IPS-15b (cell line): ENCODE results near the gene PRRC2B.
A peak's percentile ranks its signal among the peaks of the same experiment; 100 is the strongest.
"Not testable (repeated sequence)": the region's sequence is repeated elsewhere in the genome, so short reads cannot be mapped to it uniquely, and the experiment has no call there.

Experiments
- H3K27me3 ChIP-seq: one replicate; pipeline ENCODE4 v1.6.1; 2013; ENCODE audit warnings: low read length; ENCODE audit not compliant: control insufficient read depth, insufficient read depth
- H3K36me3 ChIP-seq: one replicate; pipeline ENCODE4 v1.6.1; 2013; ENCODE audit warnings: low read length; ENCODE audit not compliant: control insufficient read depth, insufficient read depth
- H3K4me1 ChIP-seq: one replicate; pipeline ENCODE4 v1.6.1; 2013; ENCODE audit warnings: mild to moderate bottlenecking, low read length; ENCODE audit not compliant: control insufficient read depth, insufficient read depth
- H3K4me3 ChIP-seq: one replicate; pipeline ENCODE4 v1.5.1; 2013; ENCODE audit warnings: low read depth, low read length
- H3K9ac ChIP-seq: one replicate; pipeline ENCODE4 v1.6.1; 2013; ENCODE audit warnings: low read depth, mild to moderate bottlenecking, low read length
- H3K9me3 ChIP-seq: one replicate; pipeline ENCODE4 v1.6.1; 2013; ENCODE audit warnings: mild to moderate bottlenecking, low read length; ENCODE audit not compliant: control insufficient read depth, insufficient read depth

Gene PRRC2B

DNA sequence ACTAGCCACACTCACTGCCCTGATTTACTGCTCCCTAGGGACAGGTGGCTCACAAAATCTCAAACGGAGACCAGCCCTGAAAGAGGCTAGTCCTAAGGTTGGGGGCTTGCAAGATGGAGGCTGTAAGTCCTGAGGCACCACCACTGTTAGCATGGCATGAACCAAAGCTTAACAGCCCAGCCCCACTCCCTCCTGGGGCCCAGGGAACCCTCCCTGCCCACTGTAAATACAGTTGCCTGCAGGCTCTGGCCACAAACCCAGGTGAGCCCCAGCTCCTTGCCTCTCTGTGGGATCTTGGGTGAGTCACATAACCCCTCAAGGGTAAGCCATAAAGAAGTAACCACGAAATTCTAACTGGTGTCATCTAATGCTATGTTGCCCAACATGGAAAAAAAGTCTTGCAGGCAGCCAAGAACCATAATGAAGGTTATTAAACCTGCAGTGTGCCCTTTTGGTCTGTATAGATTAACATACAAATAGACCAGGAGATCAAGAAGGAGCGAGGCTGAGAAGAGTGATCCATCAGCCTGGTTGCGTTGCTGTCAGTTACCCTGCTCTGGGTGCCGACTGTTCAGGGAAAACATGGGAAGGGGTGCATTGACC, 107.2 kb downstream of the PRRC2B start:
- peaks cover 42% of the 10 kb centered on the region for H3K36me3 ChIP-seq
- H3K9ac ChIP-seq, result no peak overlapping the region

GRCh38 chr9:131502781-131503625, 109.1 kb downstream of the PRRC2B start, which contains the start of gene POMT1:
POMT1 (plus strand) TSS chr9:131502918; CDS start chr9:131504219, 1,301 bp downstream.
- H3K27me3 ChIP-seq, result no peaks in the 10 kb centered on the region
- peaks cover 30% of the 10 kb centered on the region for H3K36me3 ChIP-seq
- H3K4me1 ChIP-seq, result no peaks in the 10 kb centered on the region
- H3K4me3 ChIP-seq, result peak within 1 kb of the TSS; percentile 91
- H3K9ac ChIP-seq, result peak within 1 kb of the TSS; percentile 80
- H3K9me3 ChIP-seq, result no peaks in the 10 kb centered on the region

More for the DNA sequence above, 107.2 kb downstream of the PRRC2B start:
- Histone ChIP-seq H3K4me3 (no peak overlapping the region), H3K9me3 (no peaks in the 10 kb centered on the region), H3K27me3 (no peaks in the 10 kb centered on the region), H3K4me1 (no peaks in the 10 kb centered on the region)

- no peaks in the 10 kb centered on the region for H3K4me1 ChIP-seq
- H3K27me3 ChIP-seq, result no peaks in the 10 kb centered on the region
- H3K36me3 ChIP-seq, result peaks cover 22% of the 10 kb centered on the region
- H3K4me3 ChIP-seq, result peak overlapping the region; percentile 91
- H3K9me3 ChIP-seq, result no peaks in the 10 kb centered on the region
- H3K9ac ChIP-seq, result peak overlapping the region; percentile 80
These were observed 110.0 kb downstream of the PRRC2B start for GRCh38 chr9:131503626-131504465.

- H3K9ac ChIP-seq, result no peak overlapping the region
- no peaks in the 10 kb centered on the region for H3K9me3 ChIP-seq
These were observed 111.1 kb downstream of the PRRC2B start for GRCh38 chr9:131505012-131505411.

DNA sequence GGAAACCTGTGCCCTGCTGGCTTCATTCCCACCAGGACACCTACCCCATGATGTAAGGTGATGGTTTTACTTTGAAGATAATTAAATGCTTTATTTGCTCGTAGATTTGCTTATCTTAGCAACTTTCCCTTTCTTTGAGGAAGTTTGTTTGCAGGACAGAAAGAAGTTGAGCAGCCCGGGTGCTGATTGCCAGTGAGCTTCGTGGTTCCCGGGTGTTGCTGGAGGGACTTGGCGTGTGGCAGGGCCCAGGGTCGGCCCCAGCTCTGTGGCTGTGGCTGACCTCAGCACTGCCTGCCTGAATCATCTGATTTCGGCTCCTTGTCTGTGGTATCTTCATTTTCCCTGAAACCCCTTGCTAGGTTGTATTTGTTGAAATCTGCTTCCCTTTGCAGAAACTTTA, 117.5 kb downstream of the PRRC2B start:
- no peaks in the 10 kb centered on the region for H3K9me3 ChIP-seq
- H3K36me3 ChIP-seq, result peaks cover 60% of the 10 kb centered on the region
- no peak overlapping the region for H3K4me3 ChIP-seq
- H3K9ac ChIP-seq, result no peak overlapping the region
- H3K27me3 ChIP-seq, result no peaks in the 10 kb centered on the region
- no peaks in the 10 kb centered on the region for H3K4me1 ChIP-seq

More at GRCh38 chr9:131505012-131505411, 111.1 kb downstream of the PRRC2B start:
- H3K36me3 ChIP-seq, result peaks cover 17% of the 10 kb centered on the region
- no peak overlapping the region for H3K4me3 ChIP-seq
- H3K27me3 ChIP-seq, result no peaks in the 10 kb centered on the region
- H3K4me1 ChIP-seq, result no peaks in the 10 kb centered on the region

DNA sequence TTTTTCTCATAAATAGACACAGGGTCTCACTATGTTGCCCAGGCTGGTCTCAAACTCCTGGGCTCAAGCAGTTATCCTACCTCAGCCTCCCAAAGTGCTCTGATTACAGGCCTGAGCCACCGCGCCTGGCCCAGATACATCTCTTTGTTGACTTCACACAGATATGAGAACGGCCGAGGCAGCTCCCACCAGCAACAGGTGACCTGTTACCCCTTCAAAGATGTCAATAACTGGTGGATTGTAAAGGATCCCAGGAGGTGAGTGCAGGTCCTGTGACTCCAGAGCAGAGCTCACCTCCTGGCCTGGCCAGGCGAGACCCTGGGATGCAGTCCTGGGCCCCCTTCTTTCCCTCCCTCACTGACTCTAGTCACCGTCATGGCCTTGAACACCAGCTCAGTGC, 118.0 kb downstream of the PRRC2B start:
- Histone ChIP-seq H3K4me3 (no peak overlapping the region), H3K4me1 (no peaks in the 10 kb centered on the region), H3K27me3 (no peaks in the 10 kb centered on the region), H3K9ac (no peak overlapping the region), H3K36me3 (peaks cover 64% of the 10 kb centered on the region), H3K9me3 (no peaks in the 10 kb centered on the region)

GRCh38 chr9:131513177-131513576, 119.3 kb downstream of the PRRC2B start:
- no peaks in the 10 kb centered on the region for H3K27me3 ChIP-seq
- H3K4me3 ChIP-seq, result no peak overlapping the region
- no peak overlapping the region for H3K9ac ChIP-seq
- peaks cover 64% of the 10 kb centered on the region for H3K36me3 ChIP-seq
- no peaks in the 10 kb centered on the region for H3K9me3 ChIP-seq
- no peaks in the 10 kb centered on the region for H3K4me1 ChIP-seq

- peaks cover 80% of the 10 kb centered on the region for H3K36me3 ChIP-seq
- H3K4me3 ChIP-seq, result not testable (repeated sequence)
These were observed 121.7 kb downstream of the PRRC2B start for GRCh38 chr9:131515559-131516031.

DNA sequence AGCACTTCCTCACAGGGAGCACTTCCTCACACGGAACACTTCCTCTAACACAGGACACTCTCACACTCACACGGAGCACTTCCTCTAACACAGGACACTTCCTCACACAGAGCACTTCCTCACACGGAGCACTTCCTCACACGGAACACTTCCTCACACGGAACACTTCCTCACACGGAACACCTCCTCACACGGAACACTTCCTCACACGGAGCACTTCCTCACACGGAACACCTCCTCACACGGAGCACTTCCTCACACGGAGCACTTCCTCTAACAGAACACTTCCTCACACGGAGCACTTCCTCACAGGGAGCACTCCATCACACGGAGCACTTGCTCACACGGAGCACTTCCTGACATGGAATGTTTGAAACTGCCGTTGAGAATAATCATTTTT, 122.2 kb downstream of the PRRC2B start:
- H3K9ac ChIP-seq, result no peak overlapping the region
- H3K4me3 ChIP-seq, result no peak overlapping the region
- no peaks in the 10 kb centered on the region for H3K4me1 ChIP-seq
- no peaks in the 10 kb centered on the region for H3K9me3 ChIP-seq
- H3K36me3 ChIP-seq, result peaks cover 80% of the 10 kb centered on the region
- H3K27me3 ChIP-seq, result no peaks in the 10 kb centered on the region

More at GRCh38 chr9:131515559-131516031, 121.7 kb downstream of the PRRC2B start:
- H3K27me3 ChIP-seq, H3K9me3 ChIP-seq, H3K4me1 ChIP-seq, H3K9ac ChIP-seq: not testable (repeated sequence)

DNA sequence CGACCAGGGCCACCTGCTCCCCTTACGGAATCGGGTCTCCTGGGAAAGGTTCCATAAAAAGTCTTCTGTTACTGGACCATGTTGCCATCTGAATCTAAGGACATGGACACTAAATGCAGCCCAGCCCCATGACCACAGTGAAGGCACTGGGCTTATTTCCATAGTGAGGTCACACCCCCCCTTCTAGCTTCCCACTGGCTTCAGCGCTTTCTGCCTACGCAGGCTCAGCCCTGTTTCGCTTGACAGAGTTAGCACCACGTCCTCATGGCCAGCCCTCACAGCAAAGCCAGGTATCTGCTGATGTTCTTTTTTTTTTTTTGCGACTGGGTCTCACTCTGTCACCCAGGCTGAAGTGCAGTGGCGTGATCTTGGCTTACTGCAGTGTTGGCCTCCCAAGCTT, 123.0 kb downstream of the PRRC2B start:
- H3K9ac ChIP-seq, result no peak overlapping the region
- H3K4me3 ChIP-seq, result no peak overlapping the region
- H3K27me3 ChIP-seq, result no peaks in the 10 kb centered on the region
- H3K9me3 ChIP-seq, result no peaks in the 10 kb centered on the region
- H3K4me1 ChIP-seq, result no peaks in the 10 kb centered on the region
- H3K36me3 ChIP-seq, result peaks cover 79% of the 10 kb centered on the region

GRCh38 chr9:131517761-131518190, 123.9 kb downstream of the PRRC2B start:
- Histone ChIP-seq H3K4me1 (no peaks in the 10 kb centered on the region), H3K9me3 (no peaks in the 10 kb centered on the region), H3K36me3 (peaks cover 76% of the 10 kb centered on the region), H3K9ac (no peak overlapping the region), H3K4me3 (no peak overlapping the region), H3K27me3 (no peaks in the 10 kb centered on the region)
